KMS-11 (cell line): ENCODE data around the gene MRPS5.

ENCODE experiments used
- H2AFZ ChIP-seq: fragments of 200-600 bp; sonication (generic); 2 replicates; pipeline ENCODE4 v1.6.1; 2016; ENCODE audit warnings: antibody characterized with exemption, mixed run types, low read depth
- H3K27ac ChIP-seq: fragments of 200-600 bp; sonication (generic); 2 replicates; pipeline ENCODE4 v1.6.1; 2016; ENCODE audit warnings: mild to moderate bottlenecking, mixed run types
- H3K27me3 ChIP-seq: fragments of 200-600 bp; sonication (generic); 2 replicates; pipeline ENCODE4 v1.6.1; 2017; ENCODE audit warnings: mild to moderate bottlenecking, low read depth, mixed run types, moderate library complexity; ENCODE audit not compliant: insufficient read depth
- H3K36me3 ChIP-seq: fragments of 200-600 bp; sonication (generic); 2 replicates; pipeline ENCODE4 v1.6.1; 2017; ENCODE audit warnings: mild to moderate bottlenecking, mixed run types; ENCODE audit not compliant: insufficient read depth
- H3K4me1 ChIP-seq: fragments of 200-600 bp; sonication (generic); 2 replicates; pipeline ENCODE4 v1.6.1; 2016; ENCODE audit warnings: mild to moderate bottlenecking, low read depth, mixed run types; ENCODE audit not compliant: poor library complexity, severe bottlenecking
- H3K4me2 ChIP-seq: fragments of 200-600 bp; sonication (generic); 2 replicates; pipeline ENCODE4 v1.7.0; 2016; ENCODE audit warnings: mild to moderate bottlenecking, mixed run types
- H3K4me3 ChIP-seq: fragments of 200-600 bp; sonication (generic); IDR thresholded peaks from 2 replicates; pipeline ENCODE4 v1.6.1; 2017; ENCODE audit warnings: low read depth, low read length, mixed read lengths; ENCODE audit not compliant: insufficient read depth
- H3K79me2 ChIP-seq: fragments of 200-600 bp; sonication (generic); 2 replicates; pipeline ENCODE4 v1.6.1; 2016; ENCODE audit warnings: low read depth, mixed run types; ENCODE audit not compliant: insufficient read depth
- H3K9ac ChIP-seq: fragments of 200-600 bp; sonication (generic); 2 replicates; pipeline ENCODE4 v1.6.1; 2016; ENCODE audit warnings: mild to moderate bottlenecking, mixed run types
- H4K20me1 ChIP-seq: fragments of 200-600 bp; sonication (generic); 2 replicates; pipeline ENCODE4 v1.6.1; 2016; ENCODE audit warnings: mild to moderate bottlenecking, mixed run types; ENCODE audit not compliant: insufficient read depth
- CTCF ChIP-seq: fragments of 200-600 bp; sonication (generic); conservative IDR thresholded peaks from 2 replicates; pipeline ENCODE4 v1.6.1; 2017; ENCODE audit warnings: low read depth, mild to moderate bottlenecking, antibody characterized with exemption, low read length, moderate library complexity, mixed read lengths

Gene MRPS5

DNA sequence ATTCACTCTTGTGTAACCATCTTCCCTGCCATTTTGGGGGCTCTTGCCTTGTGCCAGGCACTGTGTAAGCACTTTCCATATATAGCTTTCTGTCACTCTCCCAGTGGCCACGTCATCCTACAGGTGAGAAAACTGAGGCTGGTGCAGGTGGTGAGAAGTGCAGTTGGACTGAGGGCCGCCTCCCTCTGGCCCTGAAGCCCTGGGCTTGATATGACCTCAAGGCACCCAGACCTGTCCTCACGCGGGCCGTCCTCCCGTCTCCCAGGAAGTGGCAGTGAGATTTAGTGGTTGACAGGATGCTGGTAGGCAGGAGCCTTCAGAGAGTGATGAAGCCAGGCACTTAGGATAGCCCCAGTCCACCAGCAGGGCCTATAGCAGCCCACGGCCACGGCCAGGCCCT lies 65.6 kb downstream of the MRPS5 start:
- Histone ChIP-seq H3K36me3 (no peaks in the 10 kb centered on the region), H3K27me3 (no peaks in the 10 kb centered on the region), H3K4me1 (no peaks in the 10 kb centered on the region), H3K27ac (no peak overlapping the region), H3K79me2 (no peaks in the 10 kb centered on the region), H3K9ac (no peak overlapping the region), H2AFZ (no peak overlapping the region), H3K4me2 (no peak overlapping the region), H3K4me3 (no peak overlapping the region), H4K20me1 (no peaks in the 10 kb centered on the region)
- TF ChIP-seq CTCF = no peak

GRCh38 chr2:95055262-95055661 lies 66.3 kb downstream of the MRPS5 start:
- Histone ChIP-seq H3K4me2 (no peak overlapping the region), H3K4me3 (no peak overlapping the region), H3K27me3 (no peaks in the 10 kb centered on the region), H3K27ac (no peak overlapping the region), H3K36me3 (no peaks in the 10 kb centered on the region), H2AFZ (no peak overlapping the region), H3K79me2 (no peaks in the 10 kb centered on the region), H3K4me1 (no peaks in the 10 kb centered on the region), H3K9ac (no peak overlapping the region), H4K20me1 (no peaks in the 10 kb centered on the region)
- no peak for TF ChIP-seq CTCF

- H3K27ac ChIP-seq = no peak overlapping the region
- no peak overlapping the region for H3K4me3 ChIP-seq
- H3K4me1 ChIP-seq = no peaks in the 10 kb centered on the region
- H3K9ac ChIP-seq = no peak overlapping the region
- TF ChIP-seq CTCF = no peak
- no peak overlapping the region for H3K4me2 ChIP-seq
- no peaks in the 10 kb centered on the region for H3K79me2 ChIP-seq
- no peaks in the 10 kb centered on the region for H3K36me3 ChIP-seq
- no peaks in the 10 kb centered on the region for H3K27me3 ChIP-seq
- H4K20me1 ChIP-seq = no peaks in the 10 kb centered on the region
- no peak overlapping the region for H2AFZ ChIP-seq
Observed at GRCh38 chr2:95054016-95054415, 67.6 kb downstream of the MRPS5 start.

- Histone ChIP-seq H3K4me1 (no peaks in the 10 kb centered on the region), H3K4me3 (no peak overlapping the region), H3K27ac (no peak overlapping the region), H4K20me1 (no peaks in the 10 kb centered on the region), H2AFZ (no peak overlapping the region), H3K4me2 (no peak overlapping the region), H3K36me3 (no peaks in the 10 kb centered on the region), H3K9ac (no peak overlapping the region), H3K27me3 (no peaks in the 10 kb centered on the region), H3K79me2 (no peaks in the 10 kb centered on the region)
- no peak for TF ChIP-seq CTCF
Observed at GRCh38 chr2:95053543-95053942, 68.1 kb downstream of the MRPS5 start.
